HepG2 (cell line): ENCODE results near the gene MAP3K3. TPM values are rescaled to one million over a fixed set of nuclear protein-coding genes. Genes with fewer than 3 reads are reported as not detected.

Experiments
- ATAC-seq: fragments of 200-7000 bp; cut with Tn5 transposase; 3 replicates; pipeline ENCODE4 v1.9.1; 2020; ENCODE audit warnings: mild to moderate bottlenecking, moderate library complexity
- BruUV-seq: library from RNA; stranded (reverse); fragments of 400-500 nt; replicated peaks from 2 replicates; lab custom pipeline; 2021; lab: Mats Ljungman, UMichigan
- CTCF ChIA-PET: fragments of 300-600 bp; formaldehyde crosslinking; extraction: SDS; loops from one replicate; lab custom pipeline; 2021; ENCODE audit warnings: low total read pairs, inconsistent platforms, low intra/inter-chr PET ratio; lab: Yijun Ruan, JAX
- POLR2A ChIA-PET: fragments of 350-600 bp; sonication (Branson Sonifier 250); formaldehyde crosslinking; loops from one replicate; lab custom pipeline; 2020; ENCODE audit warnings: antibody characterized with exemption, inconsistent platforms; lab: Yijun Ruan, JAX
- DNase-seq: peaks from one replicate; pipeline ENCODE4 v3.0.0-alpha.2; 2015; ENCODE audit warnings: low spot score
- FAIRE-seq: peaks from 3 replicates; lab custom pipeline; 2011; peaks lifted over from hg19 to GRCh38; lab: Jason Lieb, UNC
- H2AFZ ChIP-seq: one replicate; pipeline ENCODE4 v1.6.1; 2011; ENCODE audit warnings: low read length, inconsistent platforms
- H3K27ac ChIP-seq: fragments of 300-600 bp; 3 replicates; pipeline ENCODE4 v1.8.0; 2011; ENCODE audit warnings: mixed run types, mild to moderate bottlenecking, mixed read lengths, low read length, inconsistent platforms; ENCODE audit not compliant: insufficient read depth; ENCODE audit errors: extremely low read length
- H3K27me3 ChIP-seq, 2 experiments: fragments of 200-600 bp in 1 of 2; 2 replicates in 1 of 2; 3 replicates in 1 of 2; pipeline versions ENCODE4 v1.6.0 to v1.8.0; 2011; ENCODE audit warnings: low read length in 2 of 2, mild to moderate bottlenecking in 2 of 2, moderate library complexity in 2 of 2, inconsistent platforms in 1 of 2; ENCODE audit not compliant: insufficient read depth in 2 of 2, control insufficient read depth in 1 of 2
- H3K36me3 ChIP-seq, 2 experiments: fragments of 200-600 bp in 1 of 2; replicated peaks in 1 of 2; 2 replicates in 1 of 2; 3 replicates in 1 of 2; pipeline versions ENCODE4 v1.5.1 to v1.8.0; 2011; ENCODE audit warnings: low read length in 2 of 2, inconsistent platforms in 1 of 2; ENCODE audit not compliant: insufficient read depth in 2 of 2, control insufficient read depth in 1 of 2
- H3K4me1 ChIP-seq: 2 replicates; pipeline ENCODE4 v1.5.1; 2012; ENCODE audit warnings: low read length, inconsistent platforms; ENCODE audit not compliant: insufficient read depth
- H3K4me2 ChIP-seq: 2 replicates; pipeline ENCODE4 v1.6.0; 2011; ENCODE audit warnings: low read depth, low read length, inconsistent platforms
- H3K4me3 ChIP-seq, 3 experiments: fragments of 200-600 bp in 1 of 3; sonication (generic), shearing (Covaris generic) in 1 of 3; replicated peaks in 1 of 3; 2 replicates each; pipeline ENCODE4 v1.5.1; 2011 to 2016; ENCODE audit warnings: low read length in 3 of 3, inconsistent platforms in 2 of 3, low read depth in 2 of 3, mild to moderate bottlenecking in 2 of 3, control low read depth in 1 of 3, mixed read lengths in 1 of 3; ENCODE audit not compliant: insufficient read depth in 1 of 3
- H3K79me2 ChIP-seq: one replicate; pipeline ENCODE4 v1.6.1; 2011; ENCODE audit warnings: low read length, inconsistent platforms; ENCODE audit not compliant: insufficient read depth
- H3K9ac ChIP-seq: 2 replicates; pipeline ENCODE4 v1.6.0; 2011; ENCODE audit warnings: mild to moderate bottlenecking, low read depth, low read length, inconsistent platforms; ENCODE audit not compliant: insufficient read depth
- H3K9me3 ChIP-seq: 2 replicates; pipeline ENCODE4 v1.5.1; 2012; ENCODE audit warnings: mild to moderate bottlenecking, low read length
- H4K20me1 ChIP-seq: 2 replicates; pipeline ENCODE4 v1.6.0; 2011; ENCODE audit warnings: inconsistent platforms, mild to moderate bottlenecking, low read length, moderate library complexity; ENCODE audit not compliant: insufficient read depth
- EEA1 ChIP-seq: sonication (generic); formaldehyde crosslinking; IDR thresholded peaks from 2 replicates; pipeline ENCODE4 v1.5.1; 2020; ENCODE audit warnings: mild to moderate bottlenecking, missing genetic modification reagents, borderline replicate concordance
- KDM1A ChIP-seq: IDR thresholded peaks from 2 replicates; pipeline ENCODE4 v1.6.1; 2016; ENCODE audit warnings: missing compliant biosample characterization
- KDM6A ChIP-seq: IDR thresholded peaks from 2 replicates; pipeline ENCODE4 v1.6.1; 2016; ENCODE audit warnings: low read depth
- MEIS1 ChIP-seq: sonication (generic); formaldehyde crosslinking; IDR thresholded peaks from 2 replicates; pipeline ENCODE4 v1.9.0; 2021; ENCODE audit warnings: mild to moderate bottlenecking, missing genetic modification reagents, moderate library complexity, borderline replicate concordance
- MEIS2 ChIP-seq: sonication (generic); formaldehyde crosslinking; IDR thresholded peaks from 2 replicates; pipeline ENCODE4 v1.9.0; 2021; ENCODE audit warnings: mild to moderate bottlenecking, missing genetic modification reagents
- SMAD9 ChIP-seq: sonication (generic); formaldehyde crosslinking; IDR thresholded peaks from 2 replicates; pipeline ENCODE4 v1.5.1; 2020; ENCODE audit warnings: mild to moderate bottlenecking, missing genetic modification reagents
- ZFP90 ChIP-seq: sonication (generic); formaldehyde crosslinking; IDR thresholded peaks from 2 replicates; pipeline ENCODE4 v1.8.0; 2022; ENCODE audit warnings: missing genetic modification reagents, mild to moderate bottlenecking, inconsistent platforms, borderline replicate concordance
- ZNF703 ChIP-seq: sonication (generic); formaldehyde crosslinking; IDR thresholded peaks from 2 replicates; pipeline ENCODE4 v1.5.1; 2020; ENCODE audit warnings: missing genetic modification reagents, mild to moderate bottlenecking, moderate library complexity, borderline replicate concordance
- ZNF746 ChIP-seq: sonication (generic); formaldehyde crosslinking; IDR thresholded peaks from 2 replicates; pipeline ENCODE4 v1.8.0; 2022; ENCODE audit warnings: mild to moderate bottlenecking, missing genetic modification reagents
- ZNF780A ChIP-seq: sonication (generic); formaldehyde crosslinking; IDR thresholded peaks from 2 replicates; pipeline ENCODE4 v1.8.0; 2022; ENCODE audit warnings: mild to moderate bottlenecking, missing genetic modification reagents, moderate library complexity
- WGBS: methylation state at CpG from one replicate; pipeline ENCODE4 v1.1.6; 2017; ENCODE audit warnings: low lambda C conversion rate; 5-methylcytosine and 5-hydroxymethylcytosine counted together
- in situ Hi-C: cut with HindIII; loops from 2 replicates; pipeline ENCODE4 v1.10.0; 2017; ENCODE audit warnings: low pct_unique_long_range_greater_than_20kb; ENCODE audit not compliant: extremely low pct_ligation_motif_present
- intact Hi-C: fragments of 100-400 bp; cut with micrococcal nuclease; formaldehyde crosslinking; loops from one replicate; pipeline ENCODE4 v1.10.0; 2022; ENCODE audit not compliant: unreplicated experiment
- polyA plus RNA-seq, 8 experiments: library from polyadenylated mRNA; depleted of rRNA in 3 of 8; stranded (reverse) in 7 of 8; unstranded in 1 of 8; fragments of >200 nt; fragmentation: Illumina TruSeq in 4 of 8; extraction: Trizol in 4 of 8; gene quantifications; 2 replicates each; pipeline versions ENCODE4 v1.2.1 to v1.2.3, GENCODE V29; 2011 to 2016; ENCODE audit warnings: low read depth in 4 of 8, missing spikeins in 1 of 8, mixed read lengths in 1 of 8; ENCODE audit not compliant: insufficient read depth in 1 of 8
- total RNA-seq, 5 experiments: library from RNA; depleted of rRNA; stranded (reverse); fragments of >200 nt; fragmentation: Illumina TruSeq; extraction: Trizol; gene quantifications; 2 replicates each; pipeline ENCODE4 v1.2.3, GENCODE V29; 2016; ENCODE audit warnings: low read depth in 1 of 5
- TF ChIP-seq, protein P1 (sequence below): sonication (generic); formaldehyde crosslinking; IDR thresholded peaks from 2 replicates; pipeline ENCODE4 v1.9.0; 2021; ENCODE audit warnings: missing genetic modification reagents, borderline replicate concordance
- TF ChIP-seq, protein P2 (sequence below): sonication (generic); formaldehyde crosslinking; IDR thresholded peaks from 2 replicates; pipeline ENCODE4 v1.4.0; 2020; ENCODE audit warnings: missing genetic modification reagents, borderline replicate concordance
- TF ChIP-seq, protein P3 (sequence below): sonication (generic); formaldehyde crosslinking; IDR thresholded peaks from 2 replicates; pipeline ENCODE4 v1.8.0; 2022; ENCODE audit warnings: missing genetic modification reagents, low read depth, mild to moderate bottlenecking, borderline replicate concordance

Gene MAP3K3
- total and polyA plus RNA-seq, 2 of the 13 experiments (the other 11 are each of a cell fraction or from before 2014, with no cell fraction given), result 17.7 to 21.8 TPM

DNA sequence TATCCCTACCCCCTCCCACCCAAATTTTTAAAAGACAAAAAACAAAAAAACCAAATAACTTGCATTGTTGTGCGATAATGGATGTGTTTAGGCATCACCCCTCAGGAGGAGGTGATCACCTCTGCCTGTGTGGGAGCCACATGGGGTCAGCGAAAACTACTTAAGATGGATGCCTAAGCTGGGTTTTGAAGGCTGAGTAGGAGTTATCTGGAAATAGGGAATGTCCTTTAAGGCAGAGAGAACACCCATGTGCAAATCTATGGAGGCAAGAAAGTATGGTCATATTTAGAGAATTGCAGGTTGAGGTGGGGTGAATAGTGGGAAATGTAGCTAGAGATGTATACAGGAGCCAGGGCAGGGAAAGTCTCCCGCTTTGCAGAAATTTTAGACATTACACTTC is 27.1 kb upstream of the MAP3K3 start:
- TF ChIP-seq, protein P1, sequence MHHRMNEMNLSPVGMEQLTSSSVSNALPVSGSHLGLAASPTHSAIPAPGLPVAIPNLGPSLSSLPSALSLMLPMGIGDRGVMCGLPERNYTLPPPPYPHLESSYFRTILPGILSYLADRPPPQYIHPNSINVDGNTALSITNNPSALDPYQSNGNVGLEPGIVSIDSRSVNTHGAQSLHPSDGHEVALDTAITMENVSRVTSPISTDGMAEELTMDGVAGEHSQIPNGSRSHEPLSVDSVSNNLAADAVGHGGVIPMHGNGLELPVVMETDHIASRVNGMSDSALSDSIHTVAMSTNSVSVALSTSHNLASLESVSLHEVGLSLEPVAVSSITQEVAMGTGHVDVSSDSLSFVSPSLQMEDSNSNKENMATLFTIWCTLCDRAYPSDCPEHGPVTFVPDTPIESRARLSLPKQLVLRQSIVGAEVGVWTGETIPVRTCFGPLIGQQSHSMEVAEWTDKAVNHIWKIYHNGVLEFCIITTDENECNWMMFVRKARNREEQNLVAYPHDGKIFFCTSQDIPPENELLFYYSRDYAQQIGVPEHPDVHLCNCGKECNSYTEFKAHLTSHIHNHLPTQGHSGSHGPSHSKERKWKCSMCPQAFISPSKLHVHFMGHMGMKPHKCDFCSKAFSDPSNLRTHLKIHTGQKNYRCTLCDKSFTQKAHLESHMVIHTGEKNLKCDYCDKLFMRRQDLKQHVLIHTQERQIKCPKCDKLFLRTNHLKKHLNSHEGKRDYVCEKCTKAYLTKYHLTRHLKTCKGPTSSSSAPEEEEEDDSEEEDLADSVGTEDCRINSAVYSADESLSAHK (CRISPR knock-in tag), result no peak
- TF ChIP-seq KDM1A (CRISPR knock-in tag) (no peak), SMAD9 (CRISPR knock-in tag) (no peak), MEIS2 (CRISPR knock-in tag) (no peak), KDM6A (CRISPR knock-in tag) (no peak), MEIS1 (no peak), ZNF780A (no peak), ZNF703 (CRISPR knock-in tag) (no peak), EEA1 (CRISPR knock-in tag) (no peak), ZNF746 (no peak), ZFP90 (no peak)
- TF ChIP-seq, protein P2, sequence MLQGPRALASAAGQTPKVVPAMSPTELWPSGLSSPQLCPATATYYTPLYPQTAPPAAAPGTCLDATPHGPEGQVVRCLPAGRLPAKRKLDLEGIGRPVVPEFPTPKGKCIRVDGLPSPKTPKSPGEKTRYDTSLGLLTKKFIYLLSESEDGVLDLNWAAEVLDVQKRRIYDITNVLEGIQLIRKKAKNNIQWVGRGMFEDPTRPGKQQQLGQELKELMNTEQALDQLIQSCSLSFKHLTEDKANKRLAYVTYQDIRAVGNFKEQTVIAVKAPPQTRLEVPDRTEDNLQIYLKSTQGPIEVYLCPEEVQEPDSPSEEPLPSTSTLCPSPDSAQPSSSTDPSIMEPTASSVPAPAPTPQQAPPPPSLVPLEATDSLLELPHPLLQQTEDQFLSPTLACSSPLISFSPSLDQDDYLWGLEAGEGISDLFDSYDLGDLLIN (CRISPR knock-in tag), result no peak
- TF ChIP-seq, protein P3, sequence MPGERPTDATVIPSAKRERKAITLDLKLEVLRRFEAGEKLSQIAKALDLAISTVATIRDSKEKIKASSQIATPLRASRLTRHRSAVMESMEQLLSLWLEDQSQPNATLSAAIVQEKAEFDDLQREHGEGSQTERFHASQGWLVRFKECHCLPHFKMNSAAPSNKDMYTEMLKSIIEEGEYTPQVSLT, result no peak
- no peak for ATAC-seq
- no peak overlapping the region for H3K9ac ChIP-seq
- no peak overlapping the region for H3K27ac ChIP-seq
- H3K4me2 ChIP-seq, result no peak overlapping the region
- no peak for DNase-seq
- WGBS, result 96% methylated on average over 3 of the region's 3 CpGs
- H4K20me1 ChIP-seq, result no peaks in the 10 kb centered on the region; the same call in 1 of the 2 replicates
- no peak overlapping the region for H2AFZ ChIP-seq
- H3K79me2 ChIP-seq, result no peaks in the 10 kb centered on the region
- no peak overlapping the region for H3K4me3 ChIP-seq
- no peaks in the 10 kb centered on the region for H3K27me3 ChIP-seq
- no TSS peak for BruUV-seq
- POLR2A ChIA-PET, result no interaction called here
- H3K36me3 ChIP-seq, result peaks cover 16 to 18% of the 10 kb centered on the region in 2 experiments; a peak in 4 of 5 replicates
- in situ Hi-C loops, result no loop called here
- no peak for FAIRE-seq
- no peaks in the 10 kb centered on the region for H3K9me3 ChIP-seq
- peaks cover 7% of the 10 kb centered on the region for H3K4me1 ChIP-seq
- CTCF ChIA-PET, result no interaction called here
- intact Hi-C loops, result no loop called here
